ENCODE data around the gene BIN1.

The BIN1 gene

GRCh38 chr2:127115471-127116199 lies 8.7 kb upstream of the BIN1 start:
- H3K27me3 ChIP-seq (ENCODE audit: low read depth, low read length): no peaks in the 10 kb centered on the region
- H3K4me3 ChIP-seq (ENCODE audit: low read depth in 1 of 2, low read length in 2 of 2): no peak overlapping the region
- no peaks in the 10 kb centered on the region for H3K9me3 ChIP-seq (ENCODE audit: control insufficient read depth in 1 of 2, low read length in 2 of 2)
- no peak overlapping the region for H3K27ac ChIP-seq (ENCODE audit: low read length)
- H3K4me1 ChIP-seq (ENCODE audit: control insufficient read depth in 1 of 2, insufficient read depth in 2 of 2, low read length in 2 of 2): no peaks in the 10 kb centered on the region
- H3K36me3 ChIP-seq (ENCODE audit: control insufficient read depth in 1 of 2, insufficient read depth in 2 of 2, low read length in 2 of 2): no peaks in the 10 kb centered on the region

- H3K4me1 ChIP-seq (ENCODE audit: control insufficient read depth in 1 of 2, insufficient read depth in 2 of 2, low read length in 2 of 2): peaks cover 0 to 9% of the 10 kb centered on the region in 2 donors
- H3K4me3 ChIP-seq (ENCODE audit: low read depth in 1 of 2, low read length in 2 of 2): no peak overlapping the region
- H3K9me3 ChIP-seq (ENCODE audit: control insufficient read depth in 1 of 2, low read length in 2 of 2): no peaks in the 10 kb centered on the region
- no peaks in the 10 kb centered on the region for H3K36me3 ChIP-seq (ENCODE audit: control insufficient read depth in 1 of 2, insufficient read depth in 2 of 2, low read length in 2 of 2)
- H3K27ac ChIP-seq (ENCODE audit: low read length): no peak overlapping the region
- H3K27me3 ChIP-seq (ENCODE audit: low read depth, low read length): no peaks in the 10 kb centered on the region
Measured at GRCh38 chr2:127110985-127111384, 4.0 kb upstream of the BIN1 start.

GRCh38 chr2:127108090-127108523 lies 1.2 kb upstream of the BIN1 start:
- H3K4me3 ChIP-seq (ENCODE audit: low read depth in 1 of 2, low read length in 2 of 2): peak overlapping the region; percentile 76 to 96
- peaks cover 8 to 29% of the 10 kb centered on the region in 2 donors for H3K4me1 ChIP-seq (ENCODE audit: control insufficient read depth in 1 of 2, insufficient read depth in 2 of 2, low read length in 2 of 2)
- H3K9me3 ChIP-seq (ENCODE audit: control insufficient read depth in 1 of 2, low read length in 2 of 2): no peaks in the 10 kb centered on the region
- no peaks in the 10 kb centered on the region for H3K27me3 ChIP-seq (ENCODE audit: low read depth, low read length)
- H3K36me3 ChIP-seq (ENCODE audit: control insufficient read depth in 1 of 2, insufficient read depth in 2 of 2, low read length in 2 of 2): no peaks in the 10 kb centered on the region
- H3K27ac ChIP-seq (ENCODE audit: low read length): no peak overlapping the region

- H3K9me3 ChIP-seq (ENCODE audit: control insufficient read depth in 1 of 2, low read length in 2 of 2): no peaks in the 10 kb centered on the region
- H3K36me3 ChIP-seq (ENCODE audit: control insufficient read depth in 1 of 2, insufficient read depth in 2 of 2, low read length in 2 of 2): no peaks in the 10 kb centered on the region
- H3K4me1 ChIP-seq (ENCODE audit: control insufficient read depth in 1 of 2, insufficient read depth in 2 of 2, low read length in 2 of 2): peaks cover 8 to 29% of the 10 kb centered on the region in 2 donors
- H3K27me3 ChIP-seq (ENCODE audit: low read depth, low read length): no peaks in the 10 kb centered on the region
- H3K4me3 ChIP-seq (ENCODE audit: low read depth in 1 of 2, low read length in 2 of 2): peak overlapping the region; percentile 76 to 96
- H3K27ac ChIP-seq (ENCODE audit: low read length): peak overlapping the region; percentile 68
Measured at GRCh38 chr2:127107622-127107999, 657 bp upstream of the BIN1 start.

GRCh38 chr2:127106457-127106990 lies 430 bp downstream of the BIN1 start:
- Histone ChIP-seq H3K9me3 (ENCODE audit: control insufficient read depth in 1 of 2, low read length in 2 of 2) (no peaks in the 10 kb centered on the region), H3K27me3 (ENCODE audit: low read depth, low read length) (no peaks in the 10 kb centered on the region), H3K4me1 (ENCODE audit: control insufficient read depth in 1 of 2, insufficient read depth in 2 of 2, low read length in 2 of 2) (peaks cover 12 to 29% of the 10 kb centered on the region in 2 donors), H3K27ac (ENCODE audit: low read length) (peak overlapping the region; percentile 39), H3K36me3 (ENCODE audit: control insufficient read depth in 1 of 2, insufficient read depth in 2 of 2, low read length in 2 of 2) (no peaks in the 10 kb centered on the region), H3K4me3 (ENCODE audit: low read depth in 1 of 2, low read length in 2 of 2) (peak overlapping the region; percentile 76 to 96)

- Histone ChIP-seq H3K9me3 (ENCODE audit: control insufficient read depth in 1 of 2, low read length in 2 of 2) (no peaks in the 10 kb centered on the region), H3K36me3 (ENCODE audit: control insufficient read depth in 1 of 2, insufficient read depth in 2 of 2, low read length in 2 of 2) (no peaks in the 10 kb centered on the region), H3K4me1 (ENCODE audit: control insufficient read depth in 1 of 2, insufficient read depth in 2 of 2, low read length in 2 of 2) (peaks cover 17 to 29% of the 10 kb centered on the region in 2 donors), H3K27me3 (ENCODE audit: low read depth, low read length) (no peaks in the 10 kb centered on the region), H3K27ac (ENCODE audit: low read length) (peak overlapping the region; percentile 39), H3K4me3 (ENCODE audit: low read depth in 1 of 2, low read length in 2 of 2) (peak overlapping the region; percentile 76 to 96)
Measured at GRCh38 chr2:127105656-127106456, 1.1 kb downstream of the BIN1 start.

GRCh38 chr2:127104881-127105655 lies 1.9 kb downstream of the BIN1 start:
- H3K9me3 ChIP-seq (ENCODE audit: control insufficient read depth in 1 of 2, low read length in 2 of 2): no peaks in the 10 kb centered on the region
- peak overlapping the region; percentile 76 to 96 for H3K4me3 ChIP-seq (ENCODE audit: low read depth in 1 of 2, low read length in 2 of 2)
- H3K27me3 ChIP-seq (ENCODE audit: low read depth, low read length): no peaks in the 10 kb centered on the region
- no peak overlapping the region for H3K27ac ChIP-seq (ENCODE audit: low read length)
- peaks cover 22 to 29% of the 10 kb centered on the region in 2 donors for H3K4me1 ChIP-seq (ENCODE audit: control insufficient read depth in 1 of 2, insufficient read depth in 2 of 2, low read length in 2 of 2)
- no peaks in the 10 kb centered on the region for H3K36me3 ChIP-seq (ENCODE audit: control insufficient read depth in 1 of 2, insufficient read depth in 2 of 2, low read length in 2 of 2)

GRCh38 chr2:127104166-127104660 lies 2.7 kb downstream of the BIN1 start:
- no peaks in the 10 kb centered on the region for H3K27me3 ChIP-seq (ENCODE audit: low read depth, low read length)
- H3K4me1 ChIP-seq (ENCODE audit: control insufficient read depth in 1 of 2, insufficient read depth in 2 of 2, low read length in 2 of 2): peaks cover 22 to 29% of the 10 kb centered on the region in 2 donors
- H3K4me3 ChIP-seq (ENCODE audit: low read depth in 1 of 2, low read length in 2 of 2): no peak overlapping the region
- no peaks in the 10 kb centered on the region for H3K9me3 ChIP-seq (ENCODE audit: control insufficient read depth in 1 of 2, low read length in 2 of 2)
- H3K36me3 ChIP-seq (ENCODE audit: control insufficient read depth in 1 of 2, insufficient read depth in 2 of 2, low read length in 2 of 2): no peaks in the 10 kb centered on the region
- H3K27ac ChIP-seq (ENCODE audit: low read length): no peak overlapping the region

- Histone ChIP-seq H3K27me3 (ENCODE audit: low read depth, low read length) (no peaks in the 10 kb centered on the region), H3K4me1 (ENCODE audit: control insufficient read depth in 1 of 2, insufficient read depth in 2 of 2, low read length in 2 of 2) (peaks cover 22 to 29% of the 10 kb centered on the region in 2 donors), H3K36me3 (ENCODE audit: control insufficient read depth in 1 of 2, insufficient read depth in 2 of 2, low read length in 2 of 2) (no peaks in the 10 kb centered on the region), H3K4me3 (ENCODE audit: low read depth in 1 of 2, low read length in 2 of 2) (no peak overlapping the region), H3K9me3 (ENCODE audit: control insufficient read depth in 1 of 2, low read length in 2 of 2) (no peaks in the 10 kb centered on the region), H3K27ac (ENCODE audit: low read length) (no peak overlapping the region)
Measured at GRCh38 chr2:127103243-127104165, 3.5 kb downstream of the BIN1 start.

GRCh38 chr2:127102521-127103242 lies 4.3 kb downstream of the BIN1 start:
- no peaks in the 10 kb centered on the region for H3K27me3 ChIP-seq (ENCODE audit: low read depth, low read length)
- H3K9me3 ChIP-seq (ENCODE audit: control insufficient read depth in 1 of 2, low read length in 2 of 2): no peaks in the 10 kb centered on the region
- no peak overlapping the region for H3K4me3 ChIP-seq (ENCODE audit: low read depth in 1 of 2, low read length in 2 of 2)
- peaks cover 22 to 25% of the 10 kb centered on the region in 2 donors for H3K4me1 ChIP-seq (ENCODE audit: control insufficient read depth in 1 of 2, insufficient read depth in 2 of 2, low read length in 2 of 2)
- no peak overlapping the region for H3K27ac ChIP-seq (ENCODE audit: low read length)
- H3K36me3 ChIP-seq (ENCODE audit: control insufficient read depth in 1 of 2, insufficient read depth in 2 of 2, low read length in 2 of 2): no peaks in the 10 kb centered on the region
